Fibroblast of lung (primary cell): ENCODE results near the gene EZH1.

Experiments
- CTCF ChIP-seq, 2 donors: IDR thresholded peaks in 1 of 2; conservative IDR thresholded peaks in 1 of 2; 1 replicate in 1 of 2; 2 replicates in 1 of 2; pipeline ENCODE4 v1.5.1; 2011 to 2012; ENCODE audit warnings: low read length in 2 of 2, control low read depth in 1 of 2, inconsistent platforms in 1 of 2, low read depth in 1 of 2, mild to moderate bottlenecking in 1 of 2
- EZH2 ChIP-seq: IDR thresholded peaks from 2 replicates; pipeline ENCODE4 v1.5.1; 2012; ENCODE audit warnings: low read length, control low read depth, mild to moderate bottlenecking; ENCODE audit errors: missing control alignments

GRCh38 chr17:42750739-42751344 lies 6.0 kb upstream of the EZH1 start:
- TF ChIP-seq CTCF (conservative IDR thresholded peaks at IDR 0.05 in 1 of 2, IDR thresholded peaks at IDR 0.05 in 1 of 2; ENCODE audit: low read depth in 1 of 2, low read length in 2 of 2) = no peak
- TF ChIP-seq EZH2 = no peak
